ENCODE data around the gene NPY4R2. TPM values are rescaled to one million over a fixed set of nuclear protein-coding genes. Genes with fewer than 3 reads are reported as not detected.
"Not testable (repeated sequence)": the region's sequence is repeated elsewhere in the genome, so short reads cannot be mapped to it uniquely, and the experiment has no call there.

NPY4R2 gene
- total RNA-seq, 1 donor from 2014 or later = 0.49 TPM

DNA sequence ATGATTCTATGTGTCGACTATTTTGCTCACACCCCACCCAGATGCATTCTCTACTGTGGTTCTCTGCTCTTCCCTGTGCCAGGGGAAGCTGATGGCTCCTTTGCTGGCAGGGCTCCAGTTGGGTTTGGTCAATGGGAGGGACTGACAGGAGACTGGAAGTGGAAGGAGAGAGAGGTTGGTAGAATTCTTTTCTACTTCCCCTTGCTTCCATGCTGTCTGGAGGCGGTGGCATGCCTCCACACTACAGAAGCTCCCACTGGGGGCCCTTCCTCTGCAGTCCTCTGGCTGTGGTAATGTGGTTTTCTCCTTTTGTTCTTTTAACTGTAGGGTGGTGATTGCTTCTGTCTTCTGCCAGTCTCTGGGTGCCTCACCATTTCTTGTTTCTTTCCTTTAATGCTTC lies 4.4 kb upstream of the NPY4R2 start:
- H3K27ac ChIP-seq; intact Hi-C loops (cut with DNase I); H3K4me3 ChIP-seq; H3K27me3 ChIP-seq; DNase-seq (ENCODE audit: extremely low spot score in 2 of 2); H3K36me3 ChIP-seq; H3K9me3 ChIP-seq; H3K4me1 ChIP-seq: not testable (repeated sequence)

DNA sequence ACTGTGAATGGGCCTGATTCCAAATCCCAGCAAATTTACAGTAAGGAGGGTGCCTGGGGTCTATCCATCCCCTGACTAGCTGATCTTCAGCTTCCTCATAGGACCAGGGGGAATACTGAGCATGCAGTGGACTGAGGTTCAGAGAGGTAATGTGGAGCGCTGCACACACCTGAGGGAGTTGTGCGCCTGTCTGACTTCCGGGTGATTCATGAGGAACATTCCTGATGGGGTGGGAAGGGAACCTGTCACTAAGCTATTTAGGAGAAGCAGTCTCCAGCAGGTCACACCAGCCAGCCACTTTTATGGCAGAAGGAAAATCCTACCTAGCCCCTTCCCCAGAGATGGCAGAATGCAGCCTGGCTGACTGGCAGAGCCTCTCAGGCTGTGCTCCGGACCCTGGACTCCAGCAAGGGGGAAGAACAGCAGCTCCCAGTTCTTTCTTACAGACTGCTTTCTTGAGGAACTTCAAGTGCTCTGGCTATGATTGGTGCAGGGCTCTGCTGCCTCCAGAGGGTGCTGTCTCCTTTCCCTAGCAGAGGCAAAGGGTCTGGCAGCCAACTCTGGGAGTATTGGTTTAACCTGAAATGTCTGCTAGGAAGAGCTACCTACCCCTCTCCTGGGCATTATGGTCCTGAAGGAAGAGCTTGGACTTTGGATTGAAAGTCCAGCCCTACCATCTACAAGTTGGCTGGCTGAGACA lies 2.5 kb upstream of the NPY4R2 start:
- H3K27ac ChIP-seq; DNase-seq (ENCODE audit: extremely low spot score in 2 of 2); H3K27me3 ChIP-seq; intact Hi-C loops (cut with DNase I); H3K36me3 ChIP-seq; H3K4me1 ChIP-seq; H3K9me3 ChIP-seq; H3K4me3 ChIP-seq: not testable (repeated sequence)

DNA sequence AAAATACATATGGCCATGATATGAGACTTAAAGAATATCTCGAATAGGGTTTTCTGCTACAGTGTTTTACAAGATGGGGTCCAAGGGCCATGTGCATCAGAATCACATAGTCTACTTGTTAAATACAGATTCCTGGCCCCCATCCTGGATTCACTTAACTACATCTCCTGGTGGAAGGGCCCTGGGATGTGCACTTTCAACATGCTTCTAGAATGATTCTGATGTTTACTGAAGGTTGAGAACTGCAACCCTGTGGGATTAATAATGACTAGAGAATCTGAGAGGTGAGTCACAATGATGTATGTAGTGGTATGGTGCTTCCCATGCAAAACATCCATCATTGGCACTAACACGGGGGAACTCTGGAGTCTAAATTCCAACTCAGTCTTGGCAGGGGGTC lies 2.1 kb downstream of the NPY4R2 start:
- H3K4me3 ChIP-seq; H3K27me3 ChIP-seq; H3K4me1 ChIP-seq; DNase-seq (ENCODE audit: extremely low spot score in 2 of 2); H3K9me3 ChIP-seq; intact Hi-C loops (cut with DNase I); H3K36me3 ChIP-seq; H3K27ac ChIP-seq: not testable (repeated sequence)

DNA sequence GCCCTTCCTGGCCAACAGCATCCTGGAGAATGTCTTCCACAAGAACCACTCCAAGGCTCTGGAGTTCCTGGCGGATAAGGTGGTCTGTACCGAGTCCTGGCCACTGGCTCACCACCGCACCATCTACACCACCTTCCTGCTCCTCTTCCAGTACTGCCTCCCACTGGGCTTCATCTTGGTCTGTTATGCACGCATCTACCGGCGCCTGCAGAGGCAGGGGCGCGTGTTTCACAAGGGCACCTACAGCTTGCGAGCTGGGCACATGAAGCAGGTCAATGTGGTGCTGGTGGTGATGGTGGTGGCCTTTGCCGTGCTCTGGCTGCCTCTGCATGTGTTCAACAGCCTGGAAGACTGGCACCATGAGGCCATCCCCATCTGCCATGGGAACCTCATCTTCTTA lies 4.0 kb downstream of the NPY4R2 start:
- H3K36me3 ChIP-seq; H3K27me3 ChIP-seq; H3K4me1 ChIP-seq; DNase-seq (ENCODE audit: extremely low spot score in 2 of 2); intact Hi-C loops (cut with DNase I); H3K27ac ChIP-seq; H3K4me3 ChIP-seq; H3K9me3 ChIP-seq: not testable (repeated sequence)

DNA sequence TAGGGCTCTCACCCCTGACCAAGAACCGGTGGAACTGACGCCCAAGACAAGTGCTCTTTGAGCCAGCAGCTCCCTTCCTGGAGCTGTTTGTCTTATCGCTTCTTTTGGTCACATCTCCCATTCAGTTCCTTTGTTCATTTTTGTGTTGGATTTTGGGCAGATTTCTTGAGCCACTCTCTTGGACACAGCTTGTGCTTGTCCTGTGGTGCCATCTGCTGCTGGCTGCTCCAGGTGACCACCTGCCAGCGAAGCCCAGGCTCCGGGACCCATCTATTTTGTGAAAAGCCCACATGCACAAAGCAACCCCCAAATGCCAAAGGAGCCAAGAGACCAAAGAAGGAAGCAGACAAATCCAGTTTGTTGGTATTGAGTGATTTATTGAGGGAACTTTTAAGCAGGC lies 6.2 kb downstream of the NPY4R2 start:
- DNase-seq (ENCODE audit: extremely low spot score in 2 of 2); H3K4me1 ChIP-seq; intact Hi-C loops (cut with DNase I); H3K27ac ChIP-seq; H3K4me3 ChIP-seq; H3K36me3 ChIP-seq; H3K27me3 ChIP-seq; H3K9me3 ChIP-seq: not testable (repeated sequence)

DNA sequence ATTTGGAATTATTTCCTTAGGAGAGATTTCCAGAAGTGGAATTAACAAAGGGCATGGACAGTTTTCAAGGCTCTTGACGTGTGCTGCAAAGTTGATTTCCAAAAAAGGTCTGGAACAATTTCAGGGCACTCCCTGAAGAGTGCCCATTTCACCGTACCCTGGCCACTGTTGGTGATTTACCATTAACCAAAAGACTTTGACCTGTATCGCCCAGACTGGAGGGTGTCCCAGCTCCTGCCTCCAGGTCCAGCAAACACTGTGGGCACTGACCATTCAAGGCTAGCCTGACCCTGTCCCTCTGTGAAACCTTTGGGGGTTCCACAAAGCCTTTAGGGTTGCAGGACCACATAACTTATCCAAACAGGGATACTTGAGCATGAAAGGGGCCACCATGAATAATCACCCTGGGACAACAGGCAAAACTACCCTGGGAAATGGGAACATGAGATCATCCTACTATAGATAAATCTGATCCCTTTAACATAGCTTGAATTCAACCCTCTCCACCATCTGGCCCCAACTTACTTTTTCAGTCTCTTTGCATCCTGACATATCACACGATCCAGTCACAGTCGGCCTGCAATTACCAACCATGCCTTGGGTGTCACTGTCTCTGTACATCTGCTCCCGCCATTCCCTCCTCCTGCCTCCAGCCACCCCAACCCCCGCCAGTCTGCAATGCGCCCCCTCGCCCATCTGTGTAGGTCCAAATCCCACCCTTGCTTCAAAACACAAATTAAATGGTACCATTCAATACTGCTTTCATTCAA lies 8.9 kb downstream of the NPY4R2 start:
- H3K36me3 ChIP-seq; H3K4me1 ChIP-seq; H3K4me3 ChIP-seq; intact Hi-C loops (cut with DNase I); H3K9me3 ChIP-seq; H3K27me3 ChIP-seq; H3K27ac ChIP-seq; DNase-seq (ENCODE audit: extremely low spot score in 2 of 2): not testable (repeated sequence)

DNA sequence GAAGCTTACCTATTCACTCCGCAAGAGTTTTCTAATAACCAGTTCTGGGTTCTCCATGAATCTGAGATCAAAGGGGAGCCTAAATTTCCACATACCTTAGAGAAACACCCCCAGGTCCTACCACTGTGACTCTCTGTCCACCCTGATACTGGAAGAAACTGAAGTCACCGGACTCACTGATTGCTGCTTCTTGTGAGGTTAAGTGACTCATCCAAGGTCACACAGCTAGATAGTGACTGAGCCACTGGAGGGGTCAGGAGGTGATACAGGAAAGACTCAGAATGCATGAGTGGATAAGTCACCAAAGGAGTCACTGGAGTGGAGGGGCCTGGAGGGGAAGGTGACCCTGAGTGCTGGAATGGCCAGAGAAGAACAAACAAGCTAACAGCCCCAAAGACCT lies 9.8 kb downstream of the NPY4R2 start:
- H3K27me3 ChIP-seq; H3K27ac ChIP-seq; H3K4me1 ChIP-seq; H3K36me3 ChIP-seq; H3K4me3 ChIP-seq; H3K9me3 ChIP-seq; intact Hi-C loops (cut with DNase I); DNase-seq (ENCODE audit: extremely low spot score in 2 of 2): not testable (repeated sequence)

DNA sequence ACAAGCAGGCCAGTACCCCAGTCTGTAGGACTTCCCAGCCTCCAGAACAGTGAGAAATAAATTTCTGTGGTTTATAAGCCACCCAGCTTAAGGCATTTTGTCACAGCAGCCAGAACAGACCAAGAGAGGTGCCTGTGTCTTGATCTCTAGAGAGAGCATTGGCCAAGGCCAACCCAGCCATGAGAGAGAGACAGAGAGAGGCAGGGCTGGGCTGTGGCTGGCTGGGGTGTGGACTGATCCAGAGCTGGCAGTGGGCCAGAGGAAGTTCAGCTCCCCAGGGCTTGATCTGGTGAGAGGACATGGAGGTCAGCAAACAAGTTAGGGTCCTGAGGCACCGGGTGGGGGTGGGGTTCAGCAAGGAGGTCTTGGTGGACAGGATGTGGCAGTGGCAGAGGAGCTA lies 14.4 kb downstream of the NPY4R2 start:
- H3K36me3 ChIP-seq; H3K27ac ChIP-seq; H3K4me3 ChIP-seq; DNase-seq (ENCODE audit: extremely low spot score in 2 of 2); H3K4me1 ChIP-seq; H3K9me3 ChIP-seq; H3K27me3 ChIP-seq; intact Hi-C loops (cut with DNase I): not testable (repeated sequence)

DNA sequence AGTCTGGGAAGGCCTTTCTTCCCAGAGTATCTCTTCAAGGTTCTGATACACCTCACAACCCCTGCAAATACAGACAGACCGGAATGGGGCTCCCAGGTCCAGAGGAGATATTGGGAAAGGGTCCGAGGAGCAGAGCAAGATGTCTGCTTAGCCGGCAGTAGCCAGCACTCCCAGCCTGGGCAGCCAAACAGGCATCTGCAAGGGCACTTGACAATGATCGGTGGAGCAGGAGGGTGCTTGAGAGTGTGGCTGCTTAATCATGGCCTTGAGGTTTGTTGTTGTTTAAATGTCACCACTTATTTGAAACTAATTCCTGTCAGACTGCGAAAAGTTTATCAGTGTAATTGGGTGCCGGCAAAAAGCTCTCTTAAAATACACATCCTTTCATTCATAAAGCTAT lies 15.0 kb downstream of the NPY4R2 start:
- intact Hi-C loops (cut with DNase I); H3K27me3 ChIP-seq; H3K36me3 ChIP-seq; H3K4me3 ChIP-seq; DNase-seq (ENCODE audit: extremely low spot score in 2 of 2); H3K4me1 ChIP-seq; H3K27ac ChIP-seq; H3K9me3 ChIP-seq: not testable (repeated sequence)

DNA sequence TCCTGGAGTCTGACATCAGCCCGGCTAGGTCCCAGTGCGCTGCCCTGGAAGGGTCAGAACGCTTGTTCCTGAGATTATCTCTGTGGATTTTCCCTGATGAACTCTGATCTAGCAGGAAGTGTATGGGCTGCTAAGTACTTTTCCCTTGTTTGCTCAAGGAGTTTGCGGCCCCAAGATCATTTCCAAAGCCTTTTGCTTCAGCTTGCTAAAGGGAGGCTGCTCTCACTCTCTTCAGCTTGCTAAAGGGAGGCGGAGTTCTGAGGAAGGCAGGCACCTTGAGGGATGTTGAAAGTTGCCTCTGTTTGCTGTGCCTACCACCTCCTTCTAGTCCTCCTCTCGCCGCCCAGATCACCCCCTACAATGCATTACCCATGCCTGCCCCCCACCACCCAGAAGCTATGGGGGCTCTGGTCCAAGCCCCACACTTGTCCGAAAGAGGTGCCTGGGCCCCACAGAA lies 18.3 kb downstream of the NPY4R2 start:
- intact Hi-C loops (cut with DNase I); H3K27ac ChIP-seq: not testable (repeated sequence)
- peak in 1 of 2 donors; percentile 65 for DNase-seq (ENCODE audit: extremely low spot score in 2 of 2)

DNA sequence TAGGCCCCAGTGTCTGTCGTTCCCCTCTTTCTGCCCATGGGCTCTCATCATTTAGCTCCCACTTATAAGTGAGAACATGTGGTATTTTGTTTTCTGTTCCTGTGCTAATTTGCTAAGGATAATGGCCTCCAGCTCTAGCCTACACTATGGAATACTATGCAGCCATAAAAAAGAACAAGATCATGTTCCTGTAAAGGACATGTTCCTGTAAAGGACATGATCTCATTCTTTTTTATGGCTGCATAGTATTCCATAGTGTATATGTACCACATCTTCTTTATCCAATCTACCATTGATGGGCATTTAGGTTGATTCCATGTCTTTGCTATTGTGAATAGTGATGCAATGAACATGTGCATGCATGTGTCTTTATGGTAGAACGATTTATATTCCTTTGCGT lies 19.2 kb downstream of the NPY4R2 start:
- H3K27ac ChIP-seq; H3K4me3 ChIP-seq; H3K4me1 ChIP-seq; H3K9me3 ChIP-seq; H3K36me3 ChIP-seq; intact Hi-C loops (cut with DNase I); H3K27me3 ChIP-seq; DNase-seq (ENCODE audit: extremely low spot score in 2 of 2): not testable (repeated sequence)

More for the DNA sequence above, 18.3 kb downstream of the NPY4R2 start:
- not testable (repeated sequence) for H3K9me3 ChIP-seq, H3K27me3 ChIP-seq, H3K36me3 ChIP-seq, H3K4me3 ChIP-seq, H3K4me1 ChIP-seq

DNA sequence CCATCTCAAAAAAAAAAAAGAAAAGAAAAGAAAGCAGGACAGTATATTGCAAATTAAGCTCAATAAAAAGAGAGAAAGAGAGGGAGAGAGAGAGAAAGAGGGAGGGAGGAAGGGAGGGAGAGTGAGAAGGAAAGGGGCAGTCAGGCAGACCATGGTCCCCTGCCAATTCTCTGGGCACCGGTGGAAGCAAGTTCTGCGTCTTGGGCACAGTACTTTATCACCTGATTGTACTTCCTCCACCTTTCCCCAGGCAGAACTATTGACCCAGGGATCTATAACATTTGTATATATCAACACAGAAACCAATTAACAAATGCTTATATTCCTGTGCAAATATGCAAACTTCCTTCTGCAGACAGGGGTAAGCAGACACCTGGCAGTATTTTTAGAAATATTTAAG lies 22.4 kb downstream of the NPY4R2 start:
- not testable (repeated sequence) for DNase-seq (ENCODE audit: extremely low spot score in 2 of 2)

DNA sequence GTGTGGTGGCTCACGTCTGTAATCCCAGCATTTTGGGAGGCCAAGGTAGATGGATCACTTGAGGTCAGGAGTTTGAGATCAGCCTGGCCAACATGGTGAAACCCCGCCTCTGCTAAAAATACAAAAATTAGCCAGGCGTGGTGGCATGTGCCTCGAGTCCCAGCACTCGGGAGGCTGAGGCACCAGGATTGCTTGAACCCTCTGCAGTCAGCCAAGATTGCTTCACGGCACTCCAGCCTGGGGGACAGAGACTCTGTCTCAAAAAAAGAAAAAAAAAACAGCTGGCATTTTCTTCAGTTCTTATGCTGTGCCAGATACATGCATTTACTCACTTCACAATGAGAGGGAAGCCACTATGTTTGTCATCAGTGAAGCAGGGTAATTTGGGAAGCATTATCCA lies 22.9 kb downstream of the NPY4R2 start:
- intact Hi-C loops (cut with DNase I); H3K9me3 ChIP-seq; H3K4me1 ChIP-seq; H3K27me3 ChIP-seq; H3K27ac ChIP-seq; H3K4me3 ChIP-seq; H3K36me3 ChIP-seq; DNase-seq (ENCODE audit: extremely low spot score in 2 of 2): not testable (repeated sequence)

More for the DNA sequence above, 22.4 kb downstream of the NPY4R2 start:
- intact Hi-C loops (cut with DNase I); H3K4me1 ChIP-seq; H3K36me3 ChIP-seq; H3K9me3 ChIP-seq; H3K4me3 ChIP-seq; H3K27me3 ChIP-seq; H3K27ac ChIP-seq: not testable (repeated sequence)
